Left renal cortex interstitium (tissue), 4 donors: ENCODE measurements around the gene WNT16. TPM values are rescaled to one million over a fixed set of nuclear protein-coding genes. Genes with fewer than 3 reads are reported as not detected.
"Not testable (repeated sequence)": the region's sequence is repeated elsewhere in the genome, so short reads cannot be mapped to it uniquely, and the experiment has no call there.

Source experiments
- DNase-seq, 4 donors: peaks; one replicate each; pipeline ENCODE4 v3.0.0-alpha.2; 2013; ENCODE audit warnings: low read depth in 4 of 4, low spot score in 2 of 4, missing footprints in 1 of 4
- polyA plus RNA-seq, 4 donors: library from polyadenylated mRNA; unstranded; fragments of 120-200 nt; gene quantifications; one replicate each; pipeline ENCODE4 v1.2.1, GENCODE V29; 2013; ENCODE audit not compliant: insufficient read length in 4 of 4

The WNT16 gene
- polyA plus RNA-seq, 4 donors: 0.05 to 0.11 TPM; not detected in 2

DNA sequence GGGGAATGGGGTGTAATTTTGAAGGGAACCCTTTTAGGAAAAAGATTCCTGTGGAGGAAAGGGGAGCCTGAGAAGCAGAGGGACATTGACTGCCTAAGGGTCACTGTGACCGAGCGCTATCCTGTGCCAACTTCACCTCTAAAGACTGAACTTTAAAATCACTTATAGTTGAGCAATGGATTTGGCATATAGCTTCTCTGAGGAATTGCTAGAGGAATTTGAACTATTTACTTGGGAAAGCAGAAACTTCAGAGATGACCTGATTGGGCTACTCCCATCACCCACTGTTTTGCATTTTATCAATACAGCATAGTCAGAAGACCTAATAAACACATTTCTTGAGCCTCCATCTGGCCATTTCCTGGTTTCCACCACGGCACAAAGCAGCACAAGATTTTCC, 23.7 kb upstream of the WNT16 start:
- no peak for DNase-seq

- no peak for DNase-seq
Measured at GRCh38 chr7:121306565-121306964, 22.2 kb upstream of the WNT16 start.

- no peak for DNase-seq
Measured at GRCh38 chr7:121307021-121307574, 21.7 kb upstream of the WNT16 start.

DNA sequence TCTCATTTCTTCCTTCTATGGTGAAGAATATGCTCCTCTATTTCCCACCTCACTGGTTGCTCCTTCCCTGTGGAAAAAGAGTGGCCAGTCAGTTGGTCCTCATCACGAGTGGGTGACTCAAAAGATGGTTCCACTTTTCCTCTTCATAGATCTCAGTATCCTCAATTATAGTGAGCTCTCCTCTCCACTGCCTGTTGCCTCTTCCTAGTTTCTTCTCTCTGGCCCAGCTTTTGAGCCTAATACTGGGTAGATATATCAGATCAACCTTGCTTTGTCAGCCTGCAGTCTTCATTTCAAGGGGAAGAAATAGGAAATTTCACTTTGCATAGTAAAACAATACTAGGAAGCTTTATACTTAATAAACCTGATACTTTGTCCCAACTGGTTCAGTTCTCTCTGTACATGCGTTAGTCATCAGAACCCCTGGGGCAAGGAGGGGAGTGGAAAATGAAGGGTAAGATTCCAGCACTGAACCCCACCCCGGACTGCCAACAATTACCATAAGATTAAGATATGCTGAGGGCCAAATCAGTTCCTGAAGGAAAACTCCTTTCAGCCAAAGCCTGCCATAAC, 15.5 kb upstream of the WNT16 start:
- no peak for DNase-seq

GRCh38 chr7:121313793-121314676, 14.8 kb upstream of the WNT16 start:
- no peak for DNase-seq

DNA sequence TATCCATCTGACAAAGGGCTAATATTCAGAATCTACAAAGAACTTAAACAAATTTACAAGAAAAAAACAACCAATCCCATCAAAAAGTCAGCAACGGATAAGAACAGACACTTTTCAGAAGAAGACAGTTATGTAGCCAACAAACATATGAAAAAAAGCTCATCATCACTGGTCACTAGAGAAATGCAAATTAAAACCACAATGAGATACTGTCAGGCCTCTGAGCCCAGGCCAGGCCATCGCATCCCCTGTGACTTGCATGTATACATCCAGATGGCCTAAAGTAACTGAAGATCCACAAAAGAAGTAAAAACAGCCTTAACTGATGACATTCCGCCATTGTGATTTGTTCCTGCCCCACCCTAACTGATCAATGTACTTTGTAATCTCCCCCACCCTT, 13.6 kb upstream of the WNT16 start:
- DNase-seq: not testable (repeated sequence)

GRCh38 chr7:121322460-121322859, 6.3 kb upstream of the WNT16 start:
- no peak for DNase-seq

- no peak for DNase-seq
Measured at GRCh38 chr7:121323515-121324302, 5.1 kb upstream of the WNT16 start.

DNA sequence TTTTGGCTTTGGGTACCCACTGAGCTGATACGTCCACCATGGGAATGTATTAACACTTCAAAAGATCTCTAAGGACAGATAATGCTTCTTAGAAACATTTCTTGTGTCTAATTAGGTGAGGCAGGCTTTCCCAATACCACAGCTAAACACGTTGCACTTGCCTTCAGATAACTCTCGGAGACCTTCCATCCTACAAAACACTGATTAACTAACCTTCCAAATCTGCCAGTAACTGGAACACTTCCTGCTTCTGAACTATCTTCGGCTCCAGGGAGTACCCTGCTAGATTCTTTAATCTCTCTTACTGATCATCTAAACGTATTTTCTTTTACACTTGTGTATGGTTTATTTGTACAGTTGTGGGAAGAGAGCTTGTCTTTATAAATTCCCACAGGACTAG, 1.1 kb upstream of the WNT16 start:
- DNase-seq: no peak

GRCh38 chr7:121329191-121330052, 622 bp downstream of the WNT16 start:
- DNase-seq: no peak

DNA sequence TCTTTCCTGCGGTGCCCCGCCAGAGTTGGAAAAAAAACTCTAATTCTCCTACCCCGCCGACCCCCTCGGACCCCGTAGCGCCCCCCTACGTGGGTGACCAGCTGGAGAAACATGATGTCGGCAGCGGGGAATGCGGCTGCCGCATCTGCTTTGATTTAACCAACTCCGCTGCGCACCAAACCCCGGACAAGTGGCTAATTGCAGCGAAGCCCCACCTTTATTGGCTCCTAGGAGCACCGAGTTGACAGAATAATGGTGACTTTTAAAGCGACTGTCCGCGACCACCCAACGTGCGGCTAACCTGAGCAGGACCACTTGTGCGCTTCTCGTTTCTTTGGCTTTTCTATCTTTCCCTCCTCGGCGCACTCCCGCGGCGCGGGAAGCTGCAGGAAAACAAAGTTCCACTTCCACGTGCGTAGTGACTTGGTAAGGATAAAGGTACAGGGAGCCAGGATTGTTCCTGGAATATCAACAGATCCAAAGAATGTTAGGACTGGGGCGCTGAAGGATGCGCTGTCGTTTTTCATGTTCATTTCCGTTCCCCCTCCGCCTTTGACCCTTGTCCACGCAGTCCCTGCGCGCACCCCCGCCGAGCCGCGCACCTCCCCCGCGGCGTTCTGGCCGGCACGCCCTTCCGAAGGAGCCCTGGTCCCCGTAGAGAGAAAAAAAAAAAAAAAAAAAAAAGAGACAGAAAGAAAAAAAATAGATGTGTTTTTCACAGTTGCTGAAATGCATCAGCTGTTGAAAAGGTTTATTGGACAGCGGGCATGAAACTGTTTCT, 1.4 kb downstream of the WNT16 start:
- no peak for DNase-seq

- DNase-seq: no peak
Measured at GRCh38 chr7:121331048-121331447, 2.2 kb downstream of the WNT16 start.

- no peak for DNase-seq
Measured at GRCh38 chr7:121331574-121331973, 2.8 kb downstream of the WNT16 start.

DNA sequence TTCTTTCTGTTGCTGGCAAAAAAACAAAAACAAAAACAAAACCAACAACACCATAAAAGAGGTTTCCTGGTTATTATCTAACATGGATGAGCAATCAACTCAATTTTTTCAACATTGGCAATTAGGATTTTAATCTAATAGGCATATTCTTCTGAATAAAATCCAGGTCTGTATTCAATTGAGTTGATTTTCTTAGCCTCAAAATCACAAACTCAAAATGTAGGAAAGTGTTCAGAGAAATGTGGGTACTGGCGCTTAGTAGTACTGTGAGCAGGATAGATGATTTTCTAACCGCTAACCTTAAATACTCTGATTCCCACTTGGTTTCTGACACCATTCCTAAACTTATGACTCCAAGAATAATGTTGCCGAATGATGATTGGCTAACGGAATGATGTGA, 5.6 kb downstream of the WNT16 start:
- DNase-seq: no peak

DNA sequence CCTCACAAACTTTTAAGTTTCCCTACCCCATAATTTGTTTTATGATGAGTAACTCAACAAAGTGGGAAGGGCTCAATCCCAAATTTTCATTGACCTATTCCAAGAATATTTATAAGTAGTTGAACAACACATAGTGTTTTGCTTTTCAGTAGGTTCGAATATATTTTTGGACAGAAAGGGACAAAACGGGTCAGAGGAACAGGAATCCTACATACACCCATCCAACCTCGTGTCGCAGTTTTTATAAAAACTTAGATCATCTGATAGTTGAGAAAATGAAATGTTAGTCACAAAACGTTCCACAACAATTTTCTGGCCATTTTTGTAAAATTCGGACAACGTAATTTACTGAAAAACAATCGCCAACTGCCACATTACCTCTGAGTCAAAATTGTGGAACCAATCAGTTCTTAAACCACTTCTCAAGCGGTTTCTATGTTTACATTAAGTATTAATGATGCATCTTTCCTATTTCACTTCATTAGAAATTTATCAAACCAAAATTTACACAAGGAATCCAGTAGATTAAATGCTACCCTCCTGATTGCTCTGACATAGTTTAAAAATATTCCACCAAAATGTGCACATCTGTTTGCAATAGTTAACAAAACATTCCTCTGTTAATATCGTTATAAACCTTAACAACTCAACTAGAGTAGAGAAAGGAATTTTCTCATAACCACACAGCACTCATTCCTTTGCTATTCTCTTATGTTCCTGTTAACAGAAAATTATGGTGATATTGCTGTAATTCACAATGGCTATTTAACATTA, 6.3 kb downstream of the WNT16 start:
- DNase-seq: no peak

GRCh38 chr7:121336579-121336978, 7.8 kb downstream of the WNT16 start:
- DNase-seq: no peak

DNA sequence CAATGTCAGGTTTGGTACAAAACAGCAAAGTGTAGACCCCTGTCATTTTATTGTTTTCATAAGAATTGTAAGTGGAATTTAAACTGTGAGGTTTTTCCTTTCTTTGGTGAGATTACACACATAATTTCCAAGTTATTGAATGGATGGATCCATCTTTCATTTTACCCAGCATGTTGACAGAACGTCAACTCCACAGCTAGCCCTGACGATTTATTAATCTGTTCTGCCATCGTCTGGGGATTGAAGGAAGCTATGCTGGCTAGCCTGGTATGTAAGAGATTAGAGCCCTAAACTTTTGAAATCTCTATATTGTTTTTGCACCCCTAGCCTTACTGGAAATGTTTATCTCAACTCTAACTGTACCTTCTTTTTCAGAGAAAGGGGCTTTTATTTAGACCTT, 8.6 kb downstream of the WNT16 start:
- DNase-seq: no peak

GRCh38 chr7:121339082-121339481, 10.3 kb downstream of the WNT16 start:
- no peak for DNase-seq

DNA sequence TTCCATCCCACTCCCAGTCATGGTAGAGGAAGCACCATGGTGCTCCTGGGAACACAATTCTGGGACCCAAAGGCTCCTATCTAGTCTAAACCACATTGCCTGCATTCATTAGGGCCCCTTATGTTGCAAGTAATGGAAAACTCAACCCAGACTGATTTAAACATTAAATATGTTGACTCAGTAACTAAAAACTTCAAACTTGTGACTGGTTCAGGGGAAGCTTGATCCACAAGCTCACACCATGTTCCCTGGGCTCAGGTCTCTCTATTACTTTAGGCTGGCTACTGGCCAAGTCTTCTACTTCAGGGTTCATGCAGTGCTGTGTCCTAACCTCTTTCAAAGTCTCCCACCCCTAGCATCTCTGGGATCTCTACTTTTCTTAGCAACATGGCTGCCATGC, 13.1 kb downstream of the WNT16 start:
- DNase-seq: no peak
